GM10266 (cell line): Measurements from ENCODE around the gene FGFR1OP2.

Source experiments
- DNase-seq: peaks from one replicate; pipeline ENCODE4 v3.0.0; 2012; ENCODE audit errors: extremely low spot score
- TF ChIP-seq, protein P1 (sequence below): IDR thresholded peaks from 2 replicates; pipeline ENCODE4 v1.5.1; 2012; ENCODE audit warnings: mild to moderate bottlenecking, low read depth; ENCODE audit not compliant: control insufficient read depth, insufficient read depth; ENCODE audit errors: missing control alignments

FGFR1OP2 gene

DNA sequence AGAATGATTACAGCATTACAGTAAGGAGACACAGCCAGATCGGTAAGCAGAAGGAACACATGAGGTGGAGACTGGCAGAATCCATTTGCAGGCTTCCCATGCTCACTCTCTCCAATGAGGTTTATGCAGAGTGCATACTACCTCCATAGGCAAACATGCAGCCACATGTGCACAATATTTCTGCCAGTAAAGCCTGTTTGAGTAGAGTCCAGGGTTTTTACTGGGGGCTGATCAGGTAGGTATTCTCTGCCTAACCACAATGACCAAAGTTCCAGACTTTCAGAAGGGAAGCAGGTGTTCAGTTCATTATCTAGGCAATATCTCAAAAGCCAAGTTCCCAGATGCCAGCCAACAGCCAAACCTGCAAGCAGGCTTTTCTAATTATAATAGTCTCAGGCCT, 31.6 kb upstream of the FGFR1OP2 start:
- no peak for DNase-seq
- TF ChIP-seq, protein P1, sequence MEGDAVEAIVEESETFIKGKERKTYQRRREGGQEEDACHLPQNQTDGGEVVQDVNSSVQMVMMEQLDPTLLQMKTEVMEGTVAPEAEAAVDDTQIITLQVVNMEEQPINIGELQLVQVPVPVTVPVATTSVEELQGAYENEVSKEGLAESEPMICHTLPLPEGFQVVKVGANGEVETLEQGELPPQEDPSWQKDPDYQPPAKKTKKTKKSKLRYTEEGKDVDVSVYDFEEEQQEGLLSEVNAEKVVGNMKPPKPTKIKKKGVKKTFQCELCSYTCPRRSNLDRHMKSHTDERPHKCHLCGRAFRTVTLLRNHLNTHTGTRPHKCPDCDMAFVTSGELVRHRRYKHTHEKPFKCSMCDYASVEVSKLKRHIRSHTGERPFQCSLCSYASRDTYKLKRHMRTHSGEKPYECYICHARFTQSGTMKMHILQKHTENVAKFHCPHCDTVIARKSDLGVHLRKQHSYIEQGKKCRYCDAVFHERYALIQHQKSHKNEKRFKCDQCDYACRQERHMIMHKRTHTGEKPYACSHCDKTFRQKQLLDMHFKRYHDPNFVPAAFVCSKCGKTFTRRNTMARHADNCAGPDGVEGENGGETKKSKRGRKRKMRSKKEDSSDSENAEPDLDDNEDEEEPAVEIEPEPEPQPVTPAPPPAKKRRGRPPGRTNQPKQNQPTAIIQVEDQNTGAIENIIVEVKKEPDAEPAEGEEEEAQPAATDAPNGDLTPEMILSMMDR, result no peak

DNA sequence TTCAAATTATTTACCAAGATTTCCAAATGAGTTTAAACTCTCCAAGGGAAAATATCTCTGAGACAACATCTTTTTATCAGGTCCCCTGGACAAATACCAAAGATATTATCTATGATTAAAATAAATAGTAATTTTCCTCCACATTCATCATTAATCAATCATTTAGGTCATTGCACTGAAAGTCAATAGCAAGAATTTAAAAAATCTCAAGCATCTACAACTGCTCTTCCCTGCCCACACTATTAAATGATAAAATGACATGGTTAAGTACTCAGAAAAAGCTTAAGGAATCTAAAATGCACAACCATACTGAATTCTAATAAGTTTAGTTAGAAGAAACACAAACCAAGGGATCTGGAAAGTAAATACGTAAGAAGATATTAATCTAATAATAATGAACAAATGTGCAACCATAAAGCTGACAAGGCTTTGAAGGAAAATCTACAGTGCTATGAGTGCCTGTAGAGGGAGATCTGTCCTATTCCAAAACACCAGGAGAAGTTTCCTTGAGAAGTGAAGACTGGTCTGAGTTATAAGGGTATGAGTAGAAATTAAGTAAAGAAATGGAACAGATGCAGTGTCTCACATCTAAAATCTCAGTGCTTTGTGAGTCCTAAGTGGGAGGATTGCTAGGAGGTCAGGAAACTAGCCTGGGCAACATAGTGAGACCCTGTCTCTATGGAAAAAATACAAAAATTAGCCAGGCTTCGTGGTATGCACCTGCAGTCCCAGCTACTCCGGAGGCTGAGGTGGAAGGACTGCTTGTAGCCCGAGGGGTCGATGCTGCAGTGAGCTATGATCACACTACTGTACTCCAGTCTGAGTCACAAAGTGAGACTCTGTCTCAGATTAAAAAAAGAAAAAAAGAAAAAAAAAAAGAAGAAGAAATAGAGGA, 19.7 kb upstream of the FGFR1OP2 start:
- DNase-seq, result no peak
- TF ChIP-seq, protein P1, result no peak

DNA sequence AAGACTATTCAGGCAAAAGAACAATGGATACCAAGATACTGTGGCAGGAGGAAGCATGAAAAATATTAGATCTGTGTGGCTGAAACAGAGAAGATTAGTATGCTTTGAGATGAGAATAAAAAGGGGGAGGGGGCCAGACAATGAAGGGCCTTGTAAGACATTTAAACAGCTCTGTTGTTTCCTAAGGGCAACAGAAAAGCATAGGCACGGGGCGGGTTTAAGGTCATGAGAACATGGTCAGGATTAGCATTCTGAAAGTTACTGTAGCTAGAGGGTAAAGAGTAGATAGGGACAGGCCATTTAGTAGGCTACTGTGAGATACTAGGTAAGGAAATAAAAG, 19.1 kb upstream of the FGFR1OP2 start:
- DNase-seq, result no peak
- TF ChIP-seq, protein P1, result no peak

DNA sequence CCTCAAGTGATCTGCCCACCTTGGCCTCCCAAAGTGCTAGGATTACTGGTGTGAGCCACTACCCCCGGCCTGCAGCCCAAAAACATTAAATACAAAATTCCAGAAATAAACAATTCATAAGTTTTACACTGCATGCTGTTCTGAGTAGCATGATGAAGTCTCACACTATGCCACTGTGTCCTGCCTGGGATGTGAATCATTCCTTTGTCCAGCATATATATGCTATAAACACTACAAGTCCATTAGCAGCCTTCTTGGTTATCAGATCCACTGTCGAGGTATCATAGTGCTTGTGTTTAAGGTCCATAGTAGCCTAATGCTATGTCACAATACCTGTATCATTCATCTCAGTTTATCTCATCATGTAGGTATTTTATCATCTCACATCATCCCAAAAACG, 16.4 kb upstream of the FGFR1OP2 start:
- DNase-seq, result no peak

GRCh38 chr12:26928661-26929060, 9.6 kb upstream of the FGFR1OP2 start:
- TF ChIP-seq, protein P1, result no peak
- no peak for DNase-seq

More for the DNA sequence above, 16.4 kb upstream of the FGFR1OP2 start:
- TF ChIP-seq, protein P1, result no peak

- DNase-seq, result no peak
- TF ChIP-seq, protein P1, result no peak
Observed at GRCh38 chr12:26929590-26929989, 8.7 kb upstream of the FGFR1OP2 start.

- DNase-seq, result no peak
- TF ChIP-seq, protein P1, result no peak
Observed at GRCh38 chr12:26935636-26936378, 2.5 kb upstream of the FGFR1OP2 start.
